Measurements from ENCODE around the gene FAM43B.

DNA sequence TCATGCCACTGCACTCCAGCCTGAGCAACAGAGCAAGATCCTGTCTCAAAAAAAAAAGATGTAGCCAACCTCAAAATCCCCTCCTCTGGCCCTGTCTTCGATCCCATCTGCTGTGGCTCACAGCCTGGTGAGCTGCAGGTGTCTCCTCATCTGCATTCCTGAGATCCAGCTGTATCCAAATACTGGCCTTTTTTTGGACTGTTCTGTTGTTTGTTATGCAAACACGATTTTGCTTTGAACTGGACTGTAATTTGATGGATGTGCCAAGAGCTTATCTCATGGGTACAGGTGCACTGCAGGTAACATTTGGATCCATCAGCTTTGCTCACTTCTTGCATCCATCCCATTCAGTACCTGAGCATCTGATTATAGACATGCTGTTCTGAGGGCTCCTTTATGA, 14.1 kb upstream of the FAM43B start:
- TF ChIP-seq, protein P1, sequence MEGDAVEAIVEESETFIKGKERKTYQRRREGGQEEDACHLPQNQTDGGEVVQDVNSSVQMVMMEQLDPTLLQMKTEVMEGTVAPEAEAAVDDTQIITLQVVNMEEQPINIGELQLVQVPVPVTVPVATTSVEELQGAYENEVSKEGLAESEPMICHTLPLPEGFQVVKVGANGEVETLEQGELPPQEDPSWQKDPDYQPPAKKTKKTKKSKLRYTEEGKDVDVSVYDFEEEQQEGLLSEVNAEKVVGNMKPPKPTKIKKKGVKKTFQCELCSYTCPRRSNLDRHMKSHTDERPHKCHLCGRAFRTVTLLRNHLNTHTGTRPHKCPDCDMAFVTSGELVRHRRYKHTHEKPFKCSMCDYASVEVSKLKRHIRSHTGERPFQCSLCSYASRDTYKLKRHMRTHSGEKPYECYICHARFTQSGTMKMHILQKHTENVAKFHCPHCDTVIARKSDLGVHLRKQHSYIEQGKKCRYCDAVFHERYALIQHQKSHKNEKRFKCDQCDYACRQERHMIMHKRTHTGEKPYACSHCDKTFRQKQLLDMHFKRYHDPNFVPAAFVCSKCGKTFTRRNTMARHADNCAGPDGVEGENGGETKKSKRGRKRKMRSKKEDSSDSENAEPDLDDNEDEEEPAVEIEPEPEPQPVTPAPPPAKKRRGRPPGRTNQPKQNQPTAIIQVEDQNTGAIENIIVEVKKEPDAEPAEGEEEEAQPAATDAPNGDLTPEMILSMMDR (tag by site-specific recombination; IDR thresholded peaks at IDR 0.05) = no peak
- no peak for TF ChIP-seq SCRT2 (tag by site-specific recombination; IDR thresholded peaks at IDR 0.05)
- no peak for TF ChIP-seq TCF7L2 (IDR thresholded peaks at IDR 0.05; ENCODE audit: borderline replicate concordance, low read depth, low read length)
- TF ChIP-seq, protein P2, sequence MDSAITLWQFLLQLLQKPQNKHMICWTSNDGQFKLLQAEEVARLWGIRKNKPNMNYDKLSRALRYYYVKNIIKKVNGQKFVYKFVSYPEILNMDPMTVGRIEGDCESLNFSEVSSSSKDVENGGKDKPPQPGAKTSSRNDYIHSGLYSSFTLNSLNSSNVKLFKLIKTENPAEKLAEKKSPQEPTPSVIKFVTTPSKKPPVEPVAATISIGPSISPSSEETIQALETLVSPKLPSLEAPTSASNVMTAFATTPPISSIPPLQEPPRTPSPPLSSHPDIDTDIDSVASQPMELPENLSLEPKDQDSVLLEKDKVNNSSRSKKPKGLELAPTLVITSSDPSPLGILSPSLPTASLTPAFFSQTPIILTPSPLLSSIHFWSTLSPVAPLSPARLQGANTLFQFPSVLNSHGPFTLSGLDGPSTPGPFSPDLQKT (IDR thresholded peaks at IDR 0.05; ENCODE audit: borderline replicate concordance, low read depth, low read length) = no peak
- no peak for TF ChIP-seq ZNF639 (tag by site-specific recombination; IDR thresholded peaks at IDR 0.05)
